Glomerular endothelial cell (primary cell): ENCODE data around the gene ABCG1. TPM values are rescaled to one million over a fixed set of nuclear protein-coding genes. Genes with fewer than 3 reads are reported as not detected.
A peak's percentile ranks its signal among the peaks of the same experiment; 100 is the strongest.

Source experiments
- DNase-seq: peaks from one replicate; pipeline ENCODE4 v3.0.0-alpha.2; 2011; ENCODE audit warnings: low read depth, low spot score; ENCODE audit errors: extremely low read depth
- total RNA-seq: library from RNA; depleted of rRNA; stranded (reverse); fragments of >200 nt; gene quantifications from 2 replicates; pipeline ENCODE4 v1.2.3, GENCODE V29; 2015

ABCG1 gene
- total RNA-seq, 1 donor from 2014 or later = 66.0 TPM

GRCh38 chr21:42265231-42265812, 46.4 kb downstream of the ABCG1 start:
- DNase-seq = no peak

GRCh38 chr21:42266971-42267556, 48.1 kb downstream of the ABCG1 start:
- no peak for DNase-seq

- DNase-seq = no peak
Observed at GRCh38 chr21:42269386-42269785, 50.4 kb downstream of the ABCG1 start.

- no peak for DNase-seq
Observed at GRCh38 chr21:42271065-42271464, 52.1 kb downstream of the ABCG1 start.

- DNase-seq = no peak
Observed at GRCh38 chr21:42272109-42272962, 53.4 kb downstream of the ABCG1 start.

GRCh38 chr21:42272984-42273600, 54.2 kb downstream of the ABCG1 start:
- DNase-seq = no peak

GRCh38 chr21:42276076-42276475, 57.1 kb downstream of the ABCG1 start:
- DNase-seq = no peak

GRCh38 chr21:42276526-42277154, 57.7 kb downstream of the ABCG1 start:
- no peak for DNase-seq

GRCh38 chr21:42277593-42277992, 58.7 kb downstream of the ABCG1 start:
- DNase-seq = peak; percentile 42

- no peak for DNase-seq
Observed at GRCh38 chr21:42278451-42279149, 59.7 kb downstream of the ABCG1 start.

GRCh38 chr21:42279341-42279871, 60.5 kb downstream of the ABCG1 start:
- no peak for DNase-seq

GRCh38 chr21:42279888-42280287, 60.9 kb downstream of the ABCG1 start:
- DNase-seq = no peak

- DNase-seq = no peak
Observed at GRCh38 chr21:42280356-42281180, 61.6 kb downstream of the ABCG1 start.

GRCh38 chr21:42281181-42281680, 62.3 kb downstream of the ABCG1 start:
- no peak for DNase-seq

- DNase-seq = no peak
Observed at GRCh38 chr21:42282021-42282420, 63.1 kb downstream of the ABCG1 start.

GRCh38 chr21:42282715-42283114, 63.8 kb downstream of the ABCG1 start:
- no peak for DNase-seq

- no peak for DNase-seq
Observed at GRCh38 chr21:42285569-42286245, 66.8 kb downstream of the ABCG1 start.

GRCh38 chr21:42286416-42286815, 67.5 kb downstream of the ABCG1 start:
- DNase-seq = no peak
